ENCODE measurements around the gene MRPL42. TPM values are rescaled to one million over a fixed set of nuclear protein-coding genes. Genes with fewer than 3 reads are reported as not detected.

MRPL42 gene
- total RNA-seq, result 53.6 and 72.7 TPM in 2 replicates

GRCh38 chr12:93467351-93468007 is at the start of gene MRPL42:
Gene MRPL42 (plus strand): TSS chr12:93467514. CDS start chr12:93469286, 1,772 bp downstream.

GRCh38 chr12:93441617-93442410 is 25.5 kb upstream of the MRPL42 start, which contains the start of gene UBE2N:
Gene UBE2N (minus strand): TSS chr12:93441947. CDS start chr12:93441884, 63 bp downstream.

Small RNA genes lying within 50 kb of the gene (small RNA-seq; reads per million reads assigned to genes)
- not detected for gene RF00019

Other genes with a start within 250 kb of the MRPL42 start
- gene NUDT4, start 89.6 kb upstream of the MRPL42 start, total RNA-seq, result 122 and 123 TPM in 2 replicates
- gene UBE2N, start 25.6 kb upstream of the MRPL42 start, total RNA-seq, result 54.5 and 62.6 TPM in 2 replicates
- gene SOCS2, start 105.2 kb downstream of the MRPL42 start, total RNA-seq, result 26.7 and 42.9 TPM in 2 replicates
- 17.2 and 19.6 TPM in 2 replicates for gene CRADD, start 209.9 kb downstream of the MRPL42 start, total RNA-seq

Measured in articular chondrocyte of knee joint (primary cell).